Activated naive CD4-positive, alpha-beta T cell treated with anti-CD3 and anti-CD28 coated beads, Interleukin-2, amount 10 ng/mL, durations not matched to agents 7 days and 5 days (primary cell): ENCODE data around the gene DNAH14.
"Not testable (repeated sequence)": the region's sequence is repeated elsewhere in the genome, so short reads cannot be mapped to it uniquely, and the experiment has no call there.

Source experiments
- CTCF ChIA-PET: fragments of 350-600 bp; sonication (Branson Sonifier 250); formaldehyde crosslinking; loops from one replicate; lab custom pipeline; 2021; ENCODE audit warnings: antibody characterized with exemption; lab: Charles Lee
- DNase-seq: peaks from one replicate; pipeline ENCODE4 v3.0.0-alpha.2; 2020
- H3K27ac Mint-ChIP-seq: one replicate; pipeline ENCODE4 v1.8.0; 2021; ENCODE audit warnings: mild to moderate bottlenecking, moderate library complexity, mixed read lengths
- H3K27me3 Mint-ChIP-seq: one replicate; pipeline ENCODE4 v1.8.0; 2021; ENCODE audit warnings: mild to moderate bottlenecking, mixed read lengths
- H3K36me3 Mint-ChIP-seq: one replicate; pipeline ENCODE4 v1.8.0; 2021; ENCODE audit warnings: mixed read lengths
- H3K4me1 Mint-ChIP-seq: one replicate; pipeline ENCODE4 v1.8.0; 2021; ENCODE audit warnings: mixed read lengths
- H3K4me3 Mint-ChIP-seq: one replicate; pipeline ENCODE4 v1.8.0; 2021; ENCODE audit warnings: mild to moderate bottlenecking, moderate library complexity, mixed read lengths
- H3K9me3 Mint-ChIP-seq: one replicate; pipeline ENCODE4 v1.8.0; 2021; ENCODE audit warnings: mixed read lengths

DNAH14 gene

GRCh38 chr1:224933584-224933983 lies 4.1 kb downstream of the DNAH14 start:
- Mint-ChIP-seq H3K9me3 (peaks cover 28% of the 10 kb centered on the region), H3K4me1 (no peaks in the 10 kb centered on the region), H3K4me3 (no peak overlapping the region), H3K36me3 (no peaks in the 10 kb centered on the region), H3K27me3 (peaks cover 13% of the 10 kb centered on the region), H3K27ac (no peak overlapping the region)
- DNase-seq, result no peak
- CTCF ChIA-PET, result no interaction called here

GRCh38 chr1:224938652-224939051 lies 9.2 kb downstream of the DNAH14 start:
- Mint-ChIP-seq H3K4me3 (no peak overlapping the region), H3K36me3 (no peaks in the 10 kb centered on the region), H3K9me3 (peaks cover 15% of the 10 kb centered on the region), H3K27ac (no peak overlapping the region), H3K4me1 (no peaks in the 10 kb centered on the region), H3K27me3 (no peaks in the 10 kb centered on the region)
- CTCF ChIA-PET, result no interaction called here
- DNase-seq, result no peak

- Mint-ChIP-seq H3K9me3 (peaks cover 7% of the 10 kb centered on the region), H3K27me3 (no peaks in the 10 kb centered on the region), H3K27ac (no peak overlapping the region), H3K4me3 (no peak overlapping the region), H3K36me3 (no peaks in the 10 kb centered on the region), H3K4me1 (no peaks in the 10 kb centered on the region)
- no peak for DNase-seq
- CTCF ChIA-PET, result no interaction called here
These were observed 10.5 kb downstream of the DNAH14 start for GRCh38 chr1:224939844-224940425.

GRCh38 chr1:224940735-224941134 lies 11.3 kb downstream of the DNAH14 start:
- H3K9me3 Mint-ChIP-seq, DNase-seq, H3K4me3 Mint-ChIP-seq, H3K4me1 Mint-ChIP-seq, H3K36me3 Mint-ChIP-seq, H3K27me3 Mint-ChIP-seq, CTCF ChIA-PET, H3K27ac Mint-ChIP-seq: not testable (repeated sequence)

- H3K27ac Mint-ChIP-seq, H3K4me1 Mint-ChIP-seq, CTCF ChIA-PET, H3K4me3 Mint-ChIP-seq, H3K27me3 Mint-ChIP-seq, DNase-seq, H3K9me3 Mint-ChIP-seq, H3K36me3 Mint-ChIP-seq: not testable (repeated sequence)
These were observed 16.3 kb downstream of the DNAH14 start for GRCh38 chr1:224945651-224946348.

GRCh38 chr1:224946349-224946691 lies 16.8 kb downstream of the DNAH14 start:
- H3K4me3 Mint-ChIP-seq, H3K36me3 Mint-ChIP-seq, DNase-seq, H3K4me1 Mint-ChIP-seq, CTCF ChIA-PET, H3K9me3 Mint-ChIP-seq, H3K27me3 Mint-ChIP-seq, H3K27ac Mint-ChIP-seq: not testable (repeated sequence)

- no peaks in the 10 kb centered on the region for H3K9me3 Mint-ChIP-seq
- no peak overlapping the region for H3K4me3 Mint-ChIP-seq
- CTCF ChIA-PET, result no interaction called here
- H3K27me3 Mint-ChIP-seq, result no peaks in the 10 kb centered on the region
- H3K36me3 Mint-ChIP-seq, result no peaks in the 10 kb centered on the region
- no peaks in the 10 kb centered on the region for H3K4me1 Mint-ChIP-seq
- no peak overlapping the region for H3K27ac Mint-ChIP-seq
- no peak for DNase-seq
These were observed 28.2 kb downstream of the DNAH14 start for GRCh38 chr1:224957696-224958095.

GRCh38 chr1:224958490-224958889 lies 29.0 kb downstream of the DNAH14 start:
- H3K9me3 Mint-ChIP-seq, result no peaks in the 10 kb centered on the region
- no peaks in the 10 kb centered on the region for H3K4me1 Mint-ChIP-seq
- no peak for DNase-seq
- CTCF ChIA-PET, result no interaction called here
- no peaks in the 10 kb centered on the region for H3K27me3 Mint-ChIP-seq
- H3K27ac Mint-ChIP-seq, result no peak overlapping the region
- H3K4me3 Mint-ChIP-seq, result no peak overlapping the region
- H3K36me3 Mint-ChIP-seq, result no peaks in the 10 kb centered on the region

GRCh38 chr1:224959115-224959514 lies 29.6 kb downstream of the DNAH14 start:
- Mint-ChIP-seq H3K36me3 (no peaks in the 10 kb centered on the region), H3K27me3 (no peaks in the 10 kb centered on the region), H3K9me3 (no peaks in the 10 kb centered on the region), H3K27ac (no peak overlapping the region), H3K4me1 (no peaks in the 10 kb centered on the region), H3K4me3 (no peak overlapping the region)
- DNase-seq, result no peak
- CTCF ChIA-PET, result no interaction called here

- no peaks in the 10 kb centered on the region for H3K9me3 Mint-ChIP-seq
- H3K4me3 Mint-ChIP-seq, result no peak overlapping the region
- H3K27ac Mint-ChIP-seq, result no peak overlapping the region
- H3K27me3 Mint-ChIP-seq, result no peaks in the 10 kb centered on the region
- CTCF ChIA-PET, result no interaction called here
- no peak for DNase-seq
- H3K4me1 Mint-ChIP-seq, result no peaks in the 10 kb centered on the region
- H3K36me3 Mint-ChIP-seq, result no peaks in the 10 kb centered on the region
These were observed 30.2 kb downstream of the DNAH14 start for GRCh38 chr1:224959656-224960055.

- H3K27ac Mint-ChIP-seq, result no peak overlapping the region
- H3K4me1 Mint-ChIP-seq, result no peaks in the 10 kb centered on the region
- H3K9me3 Mint-ChIP-seq, result no peaks in the 10 kb centered on the region
- CTCF ChIA-PET, result no interaction called here
- no peaks in the 10 kb centered on the region for H3K36me3 Mint-ChIP-seq
- no peak for DNase-seq
- no peaks in the 10 kb centered on the region for H3K27me3 Mint-ChIP-seq
- H3K4me3 Mint-ChIP-seq, result no peak overlapping the region
These were observed 50.7 kb downstream of the DNAH14 start for GRCh38 chr1:224980181-224980580.

GRCh38 chr1:224981922-224982354 lies 52.5 kb downstream of the DNAH14 start:
- H3K9me3 Mint-ChIP-seq, CTCF ChIA-PET, H3K27me3 Mint-ChIP-seq, DNase-seq, H3K36me3 Mint-ChIP-seq, H3K4me3 Mint-ChIP-seq, H3K4me1 Mint-ChIP-seq, H3K27ac Mint-ChIP-seq: not testable (repeated sequence)

GRCh38 chr1:224988042-224988441 lies 58.6 kb downstream of the DNAH14 start:
- no peaks in the 10 kb centered on the region for H3K4me1 Mint-ChIP-seq
- H3K27me3 Mint-ChIP-seq, result no peaks in the 10 kb centered on the region
- DNase-seq, result no peak
- no peak overlapping the region for H3K27ac Mint-ChIP-seq
- CTCF ChIA-PET, result no interaction called here
- H3K36me3 Mint-ChIP-seq, result no peaks in the 10 kb centered on the region
- no peak overlapping the region for H3K4me3 Mint-ChIP-seq
- H3K9me3 Mint-ChIP-seq, result no peaks in the 10 kb centered on the region

GRCh38 chr1:224989615-224990014 lies 60.1 kb downstream of the DNAH14 start:
- H3K4me1 Mint-ChIP-seq, result no peaks in the 10 kb centered on the region
- no peaks in the 10 kb centered on the region for H3K36me3 Mint-ChIP-seq
- H3K27ac Mint-ChIP-seq, result no peak overlapping the region
- no peaks in the 10 kb centered on the region for H3K27me3 Mint-ChIP-seq
- H3K9me3 Mint-ChIP-seq, result peaks cover under 1% of the 10 kb centered on the region
- CTCF ChIA-PET, result no interaction called here
- no peak overlapping the region for H3K4me3 Mint-ChIP-seq
- DNase-seq, result no peak

GRCh38 chr1:224991550-224991949 lies 62.1 kb downstream of the DNAH14 start:
- H3K27ac Mint-ChIP-seq, H3K9me3 Mint-ChIP-seq, H3K36me3 Mint-ChIP-seq, H3K4me1 Mint-ChIP-seq, CTCF ChIA-PET, H3K4me3 Mint-ChIP-seq, DNase-seq, H3K27me3 Mint-ChIP-seq: not testable (repeated sequence)
